ENCODE results near the gene AQP1. TPM values are rescaled to one million over a fixed set of nuclear protein-coding genes. Genes with fewer than 3 reads are reported as not detected.

Gene AQP1
- polyA plus RNA-seq, 2 of the 4 experiments (the other 2 are of a cell fraction) = 0.49 to 0.58 TPM

- FAIRE-seq (no peak), ATAC-seq (no peak), DNase-seq (ENCODE audit: low read depth in 1 of 2, low spot score in 1 of 2) (no peak)
- Histone ChIP-seq H3K4me3 (no peak overlapping the region), H3K9me3 (no peaks in the 10 kb centered on the region), H3K4me2 (no peak overlapping the region), H3K27ac (no peak overlapping the region), H3K4me1 (no peaks in the 10 kb centered on the region)
- POLR2A ChIA-PET = no interaction called here
- CTCF ChIA-PET = interaction anchor here (0.9 kb wide), 1 partner anchor 119 kb away, joined by 3 read pairs; no protein-coding TSS in a partner anchor
- WGBS (ENCODE audit: missing lambda C conversion rate) = 90% methylated on average over 3 of the region's 3 CpGs
- TF ChIP-seq NFE2L2 (conservative IDR thresholded peaks at IDR 0.05; ENCODE audit: low read length) = no peak
- TF ChIP-seq POLR2AphosphoS2 (conservative IDR thresholded peaks at IDR 0.05; ENCODE audit: low read length) = no peak
- TF ChIP-seq, protein P1, sequence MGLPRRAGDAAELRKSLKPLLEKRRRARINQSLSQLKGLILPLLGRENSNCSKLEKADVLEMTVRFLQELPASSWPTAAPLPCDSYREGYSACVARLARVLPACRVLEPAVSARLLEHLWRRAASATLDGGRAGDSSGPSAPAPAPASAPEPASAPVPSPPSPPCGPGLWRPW (IDR thresholded peaks at IDR 0.05) = no peak
- no peak for TF ChIP-seq JUN (IDR thresholded peaks at IDR 0.05)
- no peak for TF ChIP-seq MAFK (IDR thresholded peaks at IDR 0.05; ENCODE audit: partially characterized antibody)
- no peak for TF ChIP-seq GATA3 (IDR thresholded peaks at IDR 0.05; ENCODE audit: borderline replicate concordance)
These were observed 47.6 kb upstream of the AQP1 start for GRCh38 chr7:30864101-30864500.

DNA sequence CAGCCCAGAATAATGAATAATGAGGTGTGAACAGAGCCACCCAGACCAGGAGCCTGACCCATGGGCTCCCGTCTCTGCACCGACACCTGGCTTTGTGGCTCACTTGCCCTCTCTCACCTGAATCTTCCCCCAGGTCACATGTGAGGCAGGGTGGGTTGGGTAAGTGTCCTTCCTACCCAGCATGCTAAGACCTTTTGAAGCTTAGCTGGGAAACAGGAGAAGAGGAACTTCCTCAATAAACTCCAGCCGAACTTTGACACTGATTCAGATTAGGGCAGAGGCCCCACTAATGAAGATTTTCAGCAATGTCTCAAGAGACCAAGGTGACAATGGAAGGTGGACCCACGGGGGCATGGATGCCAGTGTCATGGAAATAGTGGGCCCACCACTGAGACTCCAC lies 46.6 kb upstream of the AQP1 start:
- Histone ChIP-seq H3K9me3 (no peaks in the 10 kb centered on the region), H3K27ac (no peak overlapping the region), H3K4me2 (no peak overlapping the region), H3K4me3 (no peak overlapping the region), H3K4me1 (no peaks in the 10 kb centered on the region)
- no peak for DNase-seq (ENCODE audit: low read depth in 1 of 2, low spot score in 1 of 2)
- TF ChIP-seq, protein P2, sequence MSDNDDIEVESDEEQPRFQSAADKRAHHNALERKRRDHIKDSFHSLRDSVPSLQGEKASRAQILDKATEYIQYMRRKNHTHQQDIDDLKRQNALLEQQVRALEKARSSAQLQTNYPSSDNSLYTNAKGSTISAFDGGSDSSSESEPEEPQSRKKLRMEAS (IDR thresholded peaks at IDR 0.05) = no peak
- TF ChIP-seq PHF8 (IDR thresholded peaks at IDR 0.05; ENCODE audit: borderline replicate concordance, low read depth) (no peak), GATA3 (IDR thresholded peaks at IDR 0.05; ENCODE audit: borderline replicate concordance) (no peak), RFX5 (IDR thresholded peaks at IDR 0.05) (no peak)
- ChIA-PET POLR2A (no interaction called here), CTCF (interaction anchor here (0.7 kb wide), 2 partner anchors 73 to 124 kb away, joined by 3 read pairs; no protein-coding TSS in a partner anchor)
- FAIRE-seq = no peak
- ATAC-seq = no peak
- WGBS (ENCODE audit: missing lambda C conversion rate) = 67% methylated on average over 4 of the region's 4 CpGs

GRCh38 chr7:30865821-30866220 lies 45.8 kb upstream of the AQP1 start:
- CTCF ChIA-PET = interaction anchor here (0.7 to 0.9 kb wide), 3 partner anchors 11 to 125 kb away, joined by 3 read pairs; no protein-coding TSS in a partner anchor
- FAIRE-seq = no peak
- no peak for DNase-seq (ENCODE audit: low read depth in 1 of 2, low spot score in 1 of 2)
- H3K27ac ChIP-seq = no peak overlapping the region
- no peaks in the 10 kb centered on the region for H3K9me3 ChIP-seq
- POLR2A ChIA-PET = no interaction called here
- no peak overlapping the region for H3K4me2 ChIP-seq
- no peak for ATAC-seq
- 69% methylated on average over 4 of the region's 4 CpGs for WGBS (ENCODE audit: missing lambda C conversion rate)
- TF ChIP-seq, protein P3, sequence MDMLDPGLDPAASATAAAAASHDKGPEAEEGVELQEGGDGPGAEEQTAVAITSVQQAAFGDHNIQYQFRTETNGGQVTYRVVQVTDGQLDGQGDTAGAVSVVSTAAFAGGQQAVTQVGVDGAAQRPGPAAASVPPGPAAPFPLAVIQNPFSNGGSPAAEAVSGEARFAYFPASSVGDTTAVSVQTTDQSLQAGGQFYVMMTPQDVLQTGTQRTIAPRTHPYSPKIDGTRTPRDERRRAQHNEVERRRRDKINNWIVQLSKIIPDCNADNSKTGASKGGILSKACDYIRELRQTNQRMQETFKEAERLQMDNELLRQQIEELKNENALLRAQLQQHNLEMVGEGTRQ (IDR thresholded peaks at IDR 0.05) = no peak
- TF ChIP-seq MYC (IDR thresholded peaks at IDR 0.05; ENCODE audit: borderline replicate concordance, low read length) (no peak), SREBF2 (IDR thresholded peaks at IDR 0.05) (no peak), EHMT2 (IDR thresholded peaks at IDR 0.05; ENCODE audit: low read depth) (no peak), CHD4 (IDR thresholded peaks at IDR 0.05; ENCODE audit: borderline replicate concordance) (no peak), FOSB (CRISPR knock-in tag; IDR thresholded peaks at IDR 0.05) (no peak), RARB (CRISPR knock-in tag; IDR thresholded peaks at IDR 0.05) (no peak), BCL3 (IDR thresholded peaks at IDR 0.05) (no peak), HOXA7 (CRISPR knock-in tag; IDR thresholded peaks at IDR 0.05) (no peak)
- H3K4me1 ChIP-seq = no peaks in the 10 kb centered on the region
- H3K4me3 ChIP-seq = no peak overlapping the region

DNA sequence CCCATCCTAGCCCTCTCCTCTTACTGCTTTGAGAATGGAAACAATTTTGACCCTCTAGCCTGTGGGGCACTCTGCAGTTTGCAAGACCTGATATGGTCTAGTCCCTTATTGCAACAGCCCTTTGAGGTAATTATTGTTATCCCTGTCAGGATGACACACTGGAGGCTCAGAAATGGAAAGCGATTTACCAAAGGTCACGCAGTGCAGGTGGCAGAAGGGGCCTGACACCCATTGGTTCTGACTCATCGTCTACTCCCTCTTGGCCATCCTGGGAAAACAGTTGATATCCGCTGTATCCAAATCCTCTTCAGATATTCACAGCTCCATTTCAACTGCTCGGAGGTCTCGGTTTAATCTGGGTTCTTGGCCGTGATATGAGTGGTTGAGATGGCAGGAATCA lies 44.7 kb upstream of the AQP1 start:
- Histone ChIP-seq H3K4me1 (no peaks in the 10 kb centered on the region), H3K4me3 (no peak overlapping the region), H3K4me2 (no peak overlapping the region), H3K27ac (no peak overlapping the region), H3K9me3 (no peaks in the 10 kb centered on the region)
- no peak for DNase-seq (ENCODE audit: low read depth in 1 of 2, low spot score in 1 of 2)
- POLR2A ChIA-PET = no interaction called here
- FAIRE-seq = no peak
- WGBS (ENCODE audit: missing lambda C conversion rate) = 87% methylated on average over 7 of the region's 7 CpGs
- CTCF ChIA-PET = no interaction called here
- TF ChIP-seq CBX8 (IDR thresholded peaks at IDR 0.05) = no peak
- TF ChIP-seq EHMT2 (IDR thresholded peaks at IDR 0.05; ENCODE audit: low read depth) = no peak
- no peak for TF ChIP-seq REST (IDR thresholded peaks at IDR 0.05)
- no peak for TF ChIP-seq JUN (IDR thresholded peaks at IDR 0.05)
- no peak for TF ChIP-seq HOXB5 (CRISPR knock-in tag; IDR thresholded peaks at IDR 0.05)
- no peak for TF ChIP-seq EHF (CRISPR knock-in tag; IDR thresholded peaks at IDR 0.05)
- no peak for ATAC-seq

All from A549 (cell line).